K562 (cell line): ENCODE measurements around the gene JHY. TPM values are rescaled to one million over a fixed set of nuclear protein-coding genes. Genes with fewer than 3 reads are reported as not detected.
A peak's percentile ranks its signal among the peaks of the same experiment; 100 is the strongest.

Source experiments
- ATF3 ChIP-seq, 2 experiments: fragments of 450-650 bp in 1 of 2; sonication (generic) in 1 of 2; formaldehyde crosslinking in 1 of 2; IDR thresholded peaks in 1 of 2; conservative IDR thresholded peaks in 1 of 2; 2 replicates each; pipeline versions ENCODE4 v1.6.1 to v1.8.1; 2016 to 2023; ENCODE audit warnings: mild to moderate bottlenecking in 2 of 2, moderate library complexity in 2 of 2, inconsistent platforms in 1 of 2, missing genetic modification reagents in 1 of 2
- BRD9 ChIP-seq: fragments of 450-650 bp; IDR thresholded peaks from 2 replicates; pipeline ENCODE4 v1.6.1; 2018; ENCODE audit warnings: low read depth; ENCODE audit not compliant: partially characterized antibody
- CTCF ChIP-seq, 3 experiments: IDR thresholded peaks in 2 of 3; conservative IDR thresholded peaks in 1 of 3; 2 replicates each; pipeline ENCODE4 v1.5.1; 2011 to 2012; ENCODE audit warnings: low read length in 3 of 3, mild to moderate bottlenecking in 3 of 3, control low read depth in 2 of 3, improper control_type of control experiment in 1 of 3, inconsistent platforms in 1 of 3, low read depth in 1 of 3, mixed read lengths in 1 of 3, moderate library complexity in 1 of 3; ENCODE audit not compliant: insufficient read depth in 2 of 3
- ETV1 ChIP-seq: fragments of 450-650 bp; conservative IDR thresholded peaks from 2 replicates; pipeline ENCODE4 v1.6.1; 2016; ENCODE audit warnings: missing genetic modification characterization, control low read depth, low read depth, missing compliant biosample characterization
- HNRNPUL1 ChIP-seq: fragments of 200-400 bp; formaldehyde crosslinking; IDR thresholded peaks from 2 replicates; pipeline ENCODE4 v1.6.1; 2017; ENCODE audit warnings: low read length
- PHF8 ChIP-seq: fragments of 200-600 bp; sonication (generic); IDR thresholded peaks from 2 replicates; pipeline ENCODE4 v1.6.1; 2012; ENCODE audit warnings: mixed run types, mild to moderate bottlenecking, inconsistent platforms, low read length, moderate library complexity, borderline replicate concordance
- POLR2A ChIP-seq: fragments of 450-650 bp; conservative IDR thresholded peaks from 2 replicates; pipeline ENCODE4 v1.6.1; 2016
- RAD21 ChIP-seq, 2 experiments: fragments of 250-450 bp in 1 of 2; fragments of 450-650 bp in 1 of 2; sonication (Bioruptor Pico) in 1 of 2; formaldehyde crosslinking in 1 of 2; IDR thresholded peaks in 1 of 2; conservative IDR thresholded peaks in 1 of 2; 2 replicates each; pipeline versions ENCODE4 v1.4.0 to v1.8.0; 2020 to 2022; ENCODE audit warnings: mild to moderate bottlenecking in 2 of 2, moderate library complexity in 1 of 2
- SNAPC5 ChIP-seq: fragments of 250-450 bp; sonication (Bioruptor Pico); IDR thresholded peaks from 2 replicates; pipeline ENCODE4 v1.8.0; 2021; ENCODE audit warnings: moderate library complexity, mild to moderate bottlenecking, inconsistent platforms
- TARDBP ChIP-seq: fragments of 450-650 bp; IDR thresholded peaks from 2 replicates; pipeline ENCODE4 v1.6.1; 2016
- ZKSCAN1 ChIP-seq: fragments of 150-350 bp; IDR thresholded peaks from 2 replicates; pipeline ENCODE4 v1.6.1; 2016; ENCODE audit warnings: low read depth, low read length
- ZNF274 ChIP-seq: IDR thresholded peaks from 2 replicates; pipeline ENCODE4 v1.6.1; 2011; ENCODE audit warnings: low read depth, mild to moderate bottlenecking, low read length, moderate library complexity, borderline replicate concordance
- ZNF512 ChIP-seq: IDR thresholded peaks from 2 replicates; pipeline ENCODE4 v1.6.1; 2016; ENCODE audit warnings: missing genetic modification characterization, missing compliant biosample characterization
- ZNF639 ChIP-seq, 2 experiments: fragments of 200-800 bp in 1 of 2; sonication (Bioruptor generic) in 1 of 2; sonication (generic) in 1 of 2; formaldehyde crosslinking in 1 of 2; IDR thresholded peaks in 1 of 2; conservative IDR thresholded peaks in 1 of 2; 2 replicates each; pipeline versions ENCODE4 v1.5.0 to v1.6.1; 2016 to 2020; ENCODE audit warnings: missing compliant biosample characterization in 1 of 2, missing genetic modification characterization in 1 of 2, missing genetic modification reagents in 1 of 2
- ZNF644 ChIP-seq: fragments of 200-800 bp; sonication (Bioruptor generic); IDR thresholded peaks from 2 replicates; pipeline ENCODE4 v1.6.1; 2016; ENCODE audit warnings: low read depth, missing genetic modification characterization, missing compliant biosample characterization
- polyA plus RNA-seq, 8 experiments: library from polyadenylated mRNA; depleted of rRNA in 4 of 8; stranded (reverse) in 5 of 8; unstranded in 3 of 8; fragments of >200 nt; fragmentation: Nextera tagmentation in 2 of 8; fragmentation: Illumina TruSeq in 1 of 8; extraction: Ambion mirVana in 2 of 8; extraction: Trizol in 1 of 8; gene quantifications; 2 replicates each; pipeline versions ENCODE4 v1.2.1 to v1.2.3, GENCODE V29; 2011 to 2014; ENCODE audit warnings: inconsistent platforms in 1 of 8, missing spikeins in 1 of 8
- total RNA-seq, 7 experiments: library from RNA; depleted of rRNA in 6 of 7; stranded (reverse); fragments of >200 nt in 6 of 7; fragmentation: Illumina TruSeq in 2 of 7; extraction: Trizol in 2 of 7; gene quantifications; 2 replicates each; pipeline versions ENCODE4 v1.2.1 to v1.2.3, GENCODE V29; 2011 to 2021; ENCODE audit warnings: low replicate concordance in 1 of 7

JHY gene
- total and polyA plus RNA-seq, 9 of the 15 experiments (the other 6 are each of a cell fraction or from before 2014, with no cell fraction given): not detected

- TF ChIP-seq PHF8 (no peak), SNAPC5 (CRISPR knock-in tag) (no peak), CTCF (IDR thresholded peaks at IDR 0.05 in 2 of 3, conservative IDR thresholded peaks at IDR 0.05 in 1 of 3; ENCODE audit: insufficient read depth in 2 of 3, low read depth in 1 of 3, low read length in 3 of 3) (peak; percentile 45 to 81 (median 50); a peak in 5 of 6 replicates), POLR2A (no peak), ETV1 (tag) (no peak), HNRNPUL1 (no peak), ZNF644 (tag) (no peak), ZNF639 (CRISPR knock-in tag; conservative IDR thresholded peaks at IDR 0.05 in 1 of 2, IDR thresholded peaks at IDR 0.05 in 1 of 2) (no peak), ZNF512 (tag) (no peak), ZKSCAN1 (no peak), BRD9 (no peak), TARDBP (no peak), ATF3 (IDR thresholded peaks at IDR 0.05) (0 out of 2 replicates have a peak, but pooled peaks have one; percentile 16), ATF3 (CRISPR knock-in tag; conservative IDR thresholded peaks at IDR 0.05) (no peak), RAD21 (CRISPR knock-in tag; conservative IDR thresholded peaks at IDR 0.05 in 1 of 2, IDR thresholded peaks at IDR 0.05 in 1 of 2) (peak; percentile 39 to 76), ZNF274 (no peak)
Measured at GRCh38 chr11:122853971-122854446, 28.6 kb upstream of the JHY start (continued).
